GM12891 (cell line): ENCODE measurements around the gene RAMP3.

Experiments used
- POLR2A ChIP-seq: IDR thresholded peaks from 2 replicates; pipeline ENCODE4 v1.6.1; 2011; ENCODE audit warnings: low read depth, low read length, control low read depth
- POLR2AphosphoS5 ChIP-seq: IDR thresholded peaks from 2 replicates; pipeline ENCODE4 v1.6.1; 2011; ENCODE audit warnings: low read depth, low read length, control low read depth
- POU2F2 ChIP-seq: IDR thresholded peaks from 2 replicates; pipeline ENCODE4 v1.6.1; 2011; ENCODE audit warnings: low read depth, mild to moderate bottlenecking, control low read depth, low read length, moderate library complexity
- SPI1 ChIP-seq: IDR thresholded peaks from 2 replicates; pipeline ENCODE4 v1.6.1; 2011; ENCODE audit warnings: low read depth, low read length, control low read depth
- TAF1 ChIP-seq: IDR thresholded peaks from 2 replicates; pipeline ENCODE4 v1.6.1; 2011; ENCODE audit warnings: low read depth, low read length, control low read depth

DNA sequence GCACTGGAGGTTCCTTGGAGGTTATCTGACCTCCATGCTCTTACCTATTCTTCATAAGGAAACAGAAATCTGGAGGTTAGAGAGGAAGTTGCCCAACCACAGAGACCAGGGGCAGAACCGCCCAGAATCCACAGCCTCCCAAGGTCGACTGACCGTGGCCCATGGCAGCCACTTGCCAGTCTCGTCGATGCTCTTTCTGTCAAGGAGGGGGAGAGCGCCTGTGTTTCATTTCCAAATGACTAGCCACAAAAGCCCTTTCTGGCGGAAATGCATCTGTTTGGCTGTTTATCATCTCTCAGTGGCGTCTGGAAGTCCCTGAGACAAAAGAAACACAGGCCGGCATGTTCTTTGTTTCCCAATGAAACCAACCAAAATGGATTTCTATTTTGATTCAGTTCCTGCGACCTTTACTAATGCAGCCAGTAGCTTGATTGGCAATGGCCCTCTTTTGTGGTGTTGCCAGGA is 2.9 kb downstream of the RAMP3 start:
- no peak for TF ChIP-seq POLR2AphosphoS5
- TF ChIP-seq POLR2A, result no peak
- no peak for TF ChIP-seq TAF1
- no peak for TF ChIP-seq SPI1
- no peak for TF ChIP-seq POU2F2
